HG03457 (cell line): ENCODE measurements around the gene ADAMTS7.
"Not testable (repeated sequence)": the region's sequence is repeated elsewhere in the genome, so short reads cannot be mapped to it uniquely, and the experiment has no call there.

Experiments
- ATAC-seq: cut with Tn5 transposase; IDR thresholded peaks from one replicate; pipeline ENCODE4 v1.9.1; 2021; ENCODE audit warnings: moderate number of reproducible peaks; ENCODE audit not compliant: unreplicated experiment

Gene ADAMTS7

DNA sequence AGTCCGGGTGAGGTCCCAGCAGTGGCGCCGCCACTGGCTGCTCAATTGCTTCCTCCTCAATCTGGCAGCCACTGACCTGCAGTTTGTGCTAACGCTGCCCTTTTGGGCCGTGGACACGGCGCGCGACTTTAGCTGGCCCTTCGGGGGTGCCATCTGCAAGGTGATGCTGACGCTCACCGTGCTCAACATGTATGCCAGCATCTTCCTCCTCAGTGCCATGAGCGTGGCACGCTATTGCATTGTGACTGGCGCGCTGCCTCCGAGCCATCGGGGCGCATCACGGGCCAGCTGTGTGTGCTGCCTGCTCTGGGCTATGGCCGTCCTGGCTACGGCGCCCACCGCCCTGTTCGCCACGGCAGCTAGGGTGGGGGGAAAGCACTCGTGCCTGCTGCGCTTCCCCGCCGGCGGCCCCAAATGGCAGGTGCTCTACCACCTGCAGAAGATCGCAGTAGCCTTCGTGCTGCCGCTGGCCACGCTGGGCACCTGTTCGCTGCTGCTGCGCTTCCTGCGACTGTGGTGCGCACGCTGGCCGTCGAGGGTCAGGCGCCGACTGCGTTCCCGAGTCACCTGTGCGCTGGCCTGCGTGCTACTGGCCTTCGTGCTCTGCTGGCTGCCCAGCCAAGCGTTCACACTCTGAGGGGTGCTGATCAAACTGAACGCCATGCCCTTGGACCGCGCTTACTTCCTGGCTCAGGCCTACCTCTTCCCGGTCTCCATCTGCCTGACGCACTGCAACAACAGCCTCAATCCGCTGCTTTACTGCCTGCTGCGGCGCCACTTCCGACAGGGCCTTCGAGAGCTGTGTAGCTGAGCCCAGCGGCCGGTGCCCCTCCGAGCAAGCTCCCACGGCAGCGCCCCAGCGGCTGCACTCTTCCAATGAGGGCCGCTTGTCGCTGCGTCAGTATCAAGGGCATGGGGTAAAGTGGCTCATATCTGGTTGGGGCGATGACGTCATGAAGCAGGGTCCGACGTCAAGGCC, 20.3 kb upstream of the ADAMTS7 start:
- ATAC-seq, result no peak

DNA sequence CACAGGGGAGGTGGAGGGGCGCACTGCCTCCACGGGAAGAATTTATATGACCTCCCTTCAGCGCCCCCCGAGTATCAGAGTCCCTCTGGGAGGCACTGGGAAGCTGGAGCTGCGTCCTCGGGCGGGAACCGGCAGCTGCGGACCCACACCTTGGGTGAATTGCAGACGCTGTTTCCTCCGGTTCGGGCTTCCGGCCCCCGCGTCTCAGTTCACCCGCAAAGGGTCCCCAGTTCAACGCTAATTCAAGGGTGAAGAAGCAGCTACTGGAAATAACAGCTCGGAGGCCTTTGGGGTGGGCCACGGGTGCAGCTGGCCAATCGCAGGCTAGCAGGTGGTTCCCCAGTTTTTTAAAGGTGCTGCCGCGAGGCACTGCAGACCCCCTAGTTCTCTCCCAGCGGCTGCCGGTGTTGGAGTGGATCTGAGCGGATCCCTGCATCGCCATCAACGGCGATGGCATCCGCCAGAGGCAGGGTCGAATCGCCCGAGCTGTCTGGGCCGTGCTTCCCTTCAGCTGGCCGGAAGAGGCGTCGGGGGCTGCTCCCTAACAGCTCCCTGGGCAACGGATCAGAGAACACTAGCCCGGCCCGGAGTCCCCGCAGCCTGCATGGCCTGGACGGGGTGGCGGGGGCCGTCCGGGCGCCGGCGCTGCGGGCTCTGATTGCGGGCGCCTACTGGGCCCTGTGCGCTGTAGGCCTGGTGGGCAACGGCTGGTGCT, 19.4 kb upstream of the ADAMTS7 start:
- ATAC-seq, result no peak

- no peak for ATAC-seq
These were observed 17.7 kb upstream of the ADAMTS7 start for GRCh38 chr15:78828920-78829319.

DNA sequence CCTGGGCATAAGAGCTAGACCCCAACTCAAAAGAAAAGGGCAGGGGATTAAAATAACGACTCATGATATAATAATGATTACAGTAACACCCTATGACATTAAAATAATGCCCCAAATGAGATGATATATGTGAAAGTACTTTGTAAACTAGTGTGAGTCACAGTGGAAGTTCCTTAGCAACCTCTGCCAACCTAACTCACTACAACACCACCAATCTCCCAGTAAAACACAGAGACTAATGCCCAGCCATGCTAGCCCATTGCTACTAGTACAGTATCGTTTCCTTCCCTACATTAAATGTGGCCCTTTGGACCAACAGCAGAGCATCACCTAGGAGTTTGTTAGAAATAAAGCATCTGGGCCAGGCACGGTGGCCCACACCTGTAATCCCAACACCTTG, 11.2 kb upstream of the ADAMTS7 start:
- no peak for ATAC-seq

DNA sequence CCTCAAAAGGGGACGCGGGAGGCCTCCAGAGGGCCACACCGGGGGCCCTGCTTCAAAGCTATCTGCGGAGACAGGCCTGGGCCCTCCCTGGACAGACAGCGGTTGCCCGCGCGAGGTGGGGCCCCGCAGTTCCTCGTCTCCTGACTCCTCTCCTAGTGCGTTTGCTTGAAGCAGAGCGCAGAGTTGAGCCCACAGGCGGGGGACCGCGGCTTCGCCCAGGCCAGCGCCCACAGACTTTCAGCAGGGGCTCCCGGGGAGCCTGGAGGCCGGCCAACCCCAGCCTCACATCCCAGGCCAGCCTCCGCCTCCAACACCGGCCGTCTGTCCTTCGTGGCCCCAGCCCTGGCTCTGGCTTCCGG, 540 bp upstream of the ADAMTS7 start:
- ATAC-seq, result no peak

- ATAC-seq, result no peak
These were observed 721 bp downstream of the ADAMTS7 start for GRCh38 chr15:78810362-78811123.

GRCh38 chr15:78810003-78810361, 1.3 kb downstream of the ADAMTS7 start:
- no peak for ATAC-seq

GRCh38 chr15:78808550-78808949, 2.7 kb downstream of the ADAMTS7 start:
- no peak for ATAC-seq

- no peak for ATAC-seq
These were observed 3.9 kb downstream of the ADAMTS7 start for GRCh38 chr15:78807359-78807758.

- no peak for ATAC-seq
These were observed 6.9 kb downstream of the ADAMTS7 start for GRCh38 chr15:78804391-78804792.

DNA sequence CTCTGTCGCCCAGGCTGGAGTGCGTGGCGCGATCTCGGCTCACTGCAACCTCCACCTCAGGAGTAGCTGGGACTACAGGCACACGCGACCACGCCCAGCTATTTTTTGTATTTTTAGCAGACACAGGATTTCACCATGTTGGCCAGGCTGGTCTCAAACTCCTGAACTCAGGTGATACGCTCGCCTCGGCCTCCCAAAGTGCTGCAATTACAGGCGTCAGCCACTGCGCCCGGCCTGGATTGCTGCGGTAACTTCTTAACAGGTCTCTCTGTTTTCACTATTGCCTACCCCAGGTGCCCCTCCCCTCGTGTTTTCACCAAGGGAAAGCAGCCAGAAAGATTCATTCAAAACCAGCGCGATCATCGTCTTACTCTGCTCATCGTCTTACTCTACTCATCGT, 10.5 kb downstream of the ADAMTS7 start:
- ATAC-seq, result no peak

GRCh38 chr15:78800189-78800588, 11.1 kb downstream of the ADAMTS7 start:
- no peak for ATAC-seq

DNA sequence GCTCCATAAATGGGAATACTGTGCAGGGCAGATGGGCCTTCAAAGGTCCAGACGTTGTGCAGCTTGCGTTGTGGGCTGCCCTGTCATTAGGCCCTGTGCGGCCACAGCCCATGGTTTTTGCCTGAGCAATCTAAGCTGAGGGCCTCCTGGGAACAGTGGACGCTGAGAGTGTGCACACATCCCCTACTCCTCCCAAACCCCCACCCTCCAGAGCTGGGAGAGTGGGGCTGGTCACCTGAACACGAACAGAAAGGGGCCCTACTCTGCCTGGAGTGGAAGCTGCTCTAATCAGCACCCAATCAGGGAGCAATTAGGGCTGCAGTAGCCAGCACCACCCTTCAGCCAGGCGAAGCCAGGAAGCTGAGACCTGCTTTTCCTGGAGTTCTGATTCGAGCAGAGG, 12.2 kb downstream of the ADAMTS7 start:
- ATAC-seq, result not testable (repeated sequence)

DNA sequence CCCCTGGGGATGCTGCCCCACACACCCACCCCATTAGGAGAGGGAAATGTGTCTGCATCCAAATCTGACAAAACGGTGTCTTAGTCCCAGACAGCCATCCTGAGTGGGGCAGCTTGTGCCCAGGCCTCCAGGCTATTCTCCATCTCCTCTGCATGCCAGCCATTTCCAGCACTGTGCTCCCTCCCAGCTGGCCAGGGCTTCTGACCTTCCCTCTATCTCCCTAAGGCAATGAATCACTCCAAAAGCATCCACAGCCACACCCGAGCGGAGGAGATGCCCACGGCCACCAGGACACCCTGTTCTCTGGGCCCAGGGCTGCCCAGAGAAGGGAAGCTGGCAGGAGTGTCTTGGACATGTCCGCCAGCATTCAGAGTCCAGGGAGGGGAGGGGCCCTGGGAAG, 12.9 kb downstream of the ADAMTS7 start:
- ATAC-seq, result not testable (repeated sequence)

GRCh38 chr15:78797951-78798350, 13.3 kb downstream of the ADAMTS7 start:
- no peak for ATAC-seq

GRCh38 chr15:78796510-78796909, 14.8 kb downstream of the ADAMTS7 start:
- ATAC-seq, result no peak

GRCh38 chr15:78795043-78795442, 16.2 kb downstream of the ADAMTS7 start:
- no peak for ATAC-seq

- not testable (repeated sequence) for ATAC-seq
These were observed 16.8 kb downstream of the ADAMTS7 start for GRCh38 chr15:78794446-78794845.

DNA sequence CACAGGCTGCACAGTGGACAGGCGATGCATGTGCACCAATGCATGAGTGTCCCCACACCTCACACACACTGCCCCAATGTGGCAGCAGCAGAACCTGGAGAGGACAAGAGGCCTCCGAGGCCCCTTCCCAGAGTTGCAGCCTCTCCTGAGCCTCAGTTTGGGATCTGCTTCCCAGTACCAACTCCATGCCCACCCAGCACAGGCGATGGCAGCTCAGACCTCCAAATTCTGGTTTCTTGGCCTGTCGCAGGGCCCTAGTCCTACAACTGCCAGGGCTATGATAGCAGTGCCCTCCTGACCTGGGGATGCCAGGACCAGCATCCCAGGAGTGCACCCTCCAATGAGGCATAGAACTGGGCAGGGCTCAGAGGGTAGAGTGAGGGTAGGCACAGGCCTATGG, 19.9 kb downstream of the ADAMTS7 start:
- ATAC-seq, result no peak

DNA sequence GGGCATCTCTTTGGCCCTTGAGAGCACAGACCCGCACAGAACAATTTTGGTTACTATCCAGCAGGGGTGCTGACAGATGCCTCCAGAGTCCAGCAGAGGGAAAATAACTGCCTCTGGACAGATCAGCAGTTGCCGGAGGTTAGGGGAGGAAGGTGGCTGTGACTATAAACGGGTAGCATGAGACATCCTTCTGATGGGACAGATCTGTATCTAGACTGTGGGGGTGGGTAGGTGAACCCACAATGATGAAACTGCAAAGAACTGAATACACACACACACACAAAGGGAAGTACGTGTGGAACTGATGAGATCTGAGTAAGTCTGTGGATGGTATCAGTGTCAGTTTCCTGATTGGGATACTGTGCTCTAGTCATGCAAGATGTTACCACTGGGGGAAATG, 21.2 kb downstream of the ADAMTS7 start:
- ATAC-seq, result no peak

DNA sequence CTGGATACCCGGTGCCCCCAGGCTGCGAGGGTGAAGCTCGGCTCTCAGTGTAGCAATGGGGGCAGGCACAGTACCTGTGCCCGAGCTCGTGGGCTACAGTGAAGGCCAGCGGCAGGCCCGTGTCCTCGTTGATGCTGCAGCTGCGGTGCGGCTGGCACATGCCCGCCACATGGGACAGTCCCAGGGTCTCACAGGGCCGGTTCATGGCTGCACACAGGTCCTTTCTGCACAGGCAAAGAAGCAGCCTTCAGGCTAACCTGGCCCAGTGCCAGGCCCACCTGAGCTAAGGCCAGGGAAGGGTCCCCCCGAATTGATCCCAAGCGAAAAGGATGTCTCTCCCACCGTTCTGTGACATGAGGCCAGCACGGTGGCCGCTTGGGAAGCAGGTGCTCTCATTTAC, 21.6 kb downstream of the ADAMTS7 start:
- no peak for ATAC-seq
